ENCODE results near the gene EIF2AK3. TPM values are rescaled to one million over a fixed set of nuclear protein-coding genes. Genes with fewer than 3 reads are reported as not detected.

EIF2AK3 gene
- total and polyA plus RNA-seq, 2 of the 13 experiments (the other 11 are each of a cell fraction or from before 2014, with no cell fraction given), result 10.3 to 30.6 TPM

- TF ChIP-seq ZBTB40 (IDR thresholded peaks at IDR 0.05) (no peak), ZBTB40 (CRISPR knock-in tag; IDR thresholded peaks at IDR 0.05) (no peak), ZNF232 (CRISPR knock-in tag; IDR thresholded peaks at IDR 0.05; ENCODE audit: borderline replicate concordance) (no peak), ZBTB3 (CRISPR knock-in tag; IDR thresholded peaks at IDR 0.05; ENCODE audit: borderline replicate concordance, low read depth) (peak; percentile 38; the same call in 1 of the 2 replicates), MXD4 (CRISPR knock-in tag; IDR thresholded peaks at IDR 0.05) (0 out of 2 replicates have a peak, but pooled peaks have one; percentile 10), SOX13 (IDR thresholded peaks at IDR 0.05) (no peak), SOX13 (CRISPR knock-in tag; conservative IDR thresholded peaks at IDR 0.05 in 1 of 2, IDR thresholded peaks at IDR 0.05 in 1 of 2) (0 out of 4 replicates have a peak, but pooled peaks of 1 of the 2 experiments have one; percentile 7), ZNF550 (CRISPR knock-in tag; IDR thresholded peaks at IDR 0.05; ENCODE audit: borderline replicate concordance) (peak; percentile 43; the same call in 1 of the 2 replicates), MEIS1 (CRISPR knock-in tag; IDR thresholded peaks at IDR 0.05; ENCODE audit: borderline replicate concordance) (0 out of 2 replicates have a peak, but pooled peaks have one; percentile 11), ZNF772 (CRISPR knock-in tag; IDR thresholded peaks at IDR 0.05) (peak; percentile 58; the same call in 1 of the 2 replicates), ZNF687 (CRISPR knock-in tag; IDR thresholded peaks at IDR 0.05) (peak; percentile 61; the same call in 1 of the 2 replicates), TFAP4 (IDR thresholded peaks at IDR 0.05; ENCODE audit: borderline replicate concordance, low read depth) (peak; percentile 21; the same call in 1 of the 2 replicates), ZBTB1 (CRISPR knock-in tag; IDR thresholded peaks at IDR 0.05; ENCODE audit: borderline replicate concordance) (0 out of 2 replicates have a peak, but pooled peaks have one; percentile 40)
These were observed 851 bp downstream of the EIF2AK3 start (continued) for GRCh38 chr2:88626171-88627054.
